H9 (cell line): Measurements from ENCODE around the gene KIAA0825. TPM values are rescaled to one million over a fixed set of nuclear protein-coding genes. Genes with fewer than 3 reads are reported as not detected.

Experiments used
- DNase-seq: peaks from one replicate; pipeline ENCODE4 v3.0.0-alpha.2; 2017
- H2AFZ ChIP-seq: one replicate; pipeline ENCODE4 v1.6.1; 2013; ENCODE audit warnings: mild to moderate bottlenecking, low read length, control low read depth, moderate library complexity
- H2AK5ac ChIP-seq: 2 replicates; pipeline ENCODE4 v1.6.1; 2013; ENCODE audit warnings: low read length, control low read depth, mixed read lengths; ENCODE audit not compliant: insufficient read length
- H2BK120ac ChIP-seq: one replicate; pipeline ENCODE4 v1.6.1; 2013; ENCODE audit warnings: low read depth, mild to moderate bottlenecking, low read length, control low read depth, inconsistent platforms; ENCODE audit not compliant: poor library complexity, severe bottlenecking
- H2BK12ac ChIP-seq: 2 replicates; pipeline ENCODE4 v1.6.1; 2013; ENCODE audit warnings: low read length, control low read depth, mixed read lengths, low read depth; ENCODE audit not compliant: insufficient read length
- H2BK15ac ChIP-seq: 2 replicates; pipeline ENCODE4 v1.6.1; 2013; ENCODE audit warnings: low read depth, low read length, control low read depth
- H2BK20ac ChIP-seq: one replicate; pipeline ENCODE4 v1.6.1; 2013; ENCODE audit warnings: low read depth, mild to moderate bottlenecking, low read length, control low read depth, inconsistent platforms; ENCODE audit not compliant: poor library complexity, severe bottlenecking
- H2BK5ac ChIP-seq: 2 replicates; pipeline ENCODE4 v1.6.1; 2013; ENCODE audit warnings: low read length, control low read depth, mixed read lengths; ENCODE audit not compliant: insufficient read length
- H3K14ac ChIP-seq: 2 replicates; pipeline ENCODE4 v1.6.1; 2013; ENCODE audit warnings: low read length, control low read depth; ENCODE audit not compliant: insufficient read depth
- H3K18ac ChIP-seq: 2 replicates; pipeline ENCODE4 v1.6.1; 2013; ENCODE audit warnings: low read depth, mild to moderate bottlenecking, mixed read lengths, low read length, control low read depth; ENCODE audit not compliant: insufficient read length
- H3K23ac ChIP-seq: 2 replicates; pipeline ENCODE4 v1.6.1; 2013; ENCODE audit warnings: low read length, control low read depth, mixed read lengths, low read depth; ENCODE audit not compliant: insufficient read length
- H3K23me2 ChIP-seq: 2 replicates; pipeline ENCODE4 v1.6.1; 2013; ENCODE audit warnings: low read depth, mild to moderate bottlenecking, mixed read lengths, low read length, control low read depth; ENCODE audit not compliant: insufficient read length, poor library complexity, severe bottlenecking
- H3K27ac ChIP-seq: 2 replicates; pipeline ENCODE4 v1.5.1; 2013; ENCODE audit warnings: low read length, control low read depth, mixed read lengths, low read depth; ENCODE audit not compliant: insufficient read length
- H3K27me3 ChIP-seq: 2 replicates; pipeline ENCODE4 v1.6.1; 2013; ENCODE audit warnings: low read length, control low read depth, inconsistent platforms; ENCODE audit not compliant: insufficient read depth
- H3K4ac ChIP-seq: 2 replicates; pipeline ENCODE4 v1.6.1; 2013; ENCODE audit warnings: low read depth, mild to moderate bottlenecking, control low read depth, inconsistent platforms, low read length, moderate library complexity
- H3K4me1 ChIP-seq: 2 replicates; pipeline ENCODE4 v1.6.1; 2013; ENCODE audit warnings: low read length, control low read depth, inconsistent platforms; ENCODE audit not compliant: insufficient read depth
- H3K4me2 ChIP-seq: 2 replicates; pipeline ENCODE4 v1.6.1; 2013; ENCODE audit warnings: low read length, control low read depth, mixed read lengths; ENCODE audit not compliant: insufficient read length, insufficient read depth
- H3K56ac ChIP-seq: 2 replicates; pipeline ENCODE4 v1.6.1; 2013; ENCODE audit warnings: low read depth, mild to moderate bottlenecking, mixed read lengths, low read length, control low read depth; ENCODE audit not compliant: insufficient read length
- H3K79me1 ChIP-seq: 2 replicates; pipeline ENCODE4 v1.6.1; 2013; ENCODE audit warnings: low read depth, mild to moderate bottlenecking, moderate library complexity, low read length, control low read depth, inconsistent platforms; ENCODE audit not compliant: insufficient read depth, poor library complexity, severe bottlenecking
- H3K79me2 ChIP-seq: 2 replicates; pipeline ENCODE4 v1.6.1; 2013; ENCODE audit warnings: low read length, control low read depth, inconsistent platforms; ENCODE audit not compliant: insufficient read depth
- H3K9ac ChIP-seq: 2 replicates; pipeline ENCODE4 v1.6.1; 2013; ENCODE audit warnings: low read length, control low read depth, mixed read lengths; ENCODE audit not compliant: insufficient read length; ENCODE audit errors: extremely low read depth
- H3K9me3 ChIP-seq: one replicate; pipeline ENCODE4 v1.6.1; 2013; ENCODE audit warnings: low read depth, low read length, inconsistent platforms; ENCODE audit not compliant: control insufficient read depth
- H3T11ph ChIP-seq: one replicate; pipeline ENCODE4 v1.6.1; 2013; ENCODE audit warnings: mild to moderate bottlenecking, low read length, control low read depth, inconsistent platforms
- H4K20me1 ChIP-seq: one replicate; pipeline ENCODE4 v1.6.1; 2013; ENCODE audit not compliant: control insufficient read depth, insufficient read length, insufficient read depth
- H4K5ac ChIP-seq: 2 replicates; pipeline ENCODE4 v1.6.1; 2013; ENCODE audit warnings: low read depth, mild to moderate bottlenecking, mixed read lengths, low read length, control low read depth; ENCODE audit not compliant: insufficient read length
- H4K8ac ChIP-seq: replicated peaks from 2 replicates; pipeline ENCODE4 v1.6.1; 2013; ENCODE audit warnings: low read length, control low read depth, mixed read lengths, low read depth; ENCODE audit not compliant: insufficient read length
- H4K91ac ChIP-seq: 2 replicates; pipeline ENCODE4 v1.6.1; 2013; ENCODE audit warnings: low read depth, mild to moderate bottlenecking, moderate library complexity, mixed read lengths, low read length, control low read depth; ENCODE audit not compliant: insufficient read length
- H3K27ac Mint-ChIP-seq, 3 experiments: 2 replicates in 2 of 3; 3 replicates in 1 of 3; pipeline ENCODE4 v1.8.0; 2020 to 2021; ENCODE audit warnings: mixed read lengths in 3 of 3, mild to moderate bottlenecking in 1 of 3, moderate library complexity in 1 of 3
- H3K27me3 Mint-ChIP-seq: 2 replicates; pipeline ENCODE4 v1.8.0; 2021; ENCODE audit warnings: low read depth, mild to moderate bottlenecking, moderate library complexity, mixed read lengths
- H3K36me3 Mint-ChIP-seq, 3 experiments: 2 replicates in 2 of 3; 3 replicates in 1 of 3; pipeline ENCODE4 v1.8.0; 2020 to 2021; ENCODE audit warnings: low read depth in 3 of 3, mixed read lengths in 3 of 3; ENCODE audit not compliant: insufficient read depth in 1 of 3
- H3K4me1 Mint-ChIP-seq, 2 experiments: 2 replicates each; pipeline ENCODE4 v1.8.0; 2020; ENCODE audit warnings: mixed read lengths in 2 of 2
- H3K4me3 Mint-ChIP-seq, 2 experiments: 2 replicates in 1 of 2; 3 replicates in 1 of 2; pipeline ENCODE4 v1.8.0; 2020 to 2021; ENCODE audit warnings: mild to moderate bottlenecking in 2 of 2, mixed read lengths in 2 of 2, moderate library complexity in 1 of 2
- H3K9me3 Mint-ChIP-seq, 2 experiments: 2 replicates in 1 of 2; 3 replicates in 1 of 2; pipeline ENCODE4 v1.8.0; 2020; ENCODE audit warnings: mild to moderate bottlenecking in 2 of 2, mixed read lengths in 2 of 2, moderate library complexity in 1 of 2
- CTCF ChIP-seq: fragments of 200-600 bp; sonication (generic); conservative IDR thresholded peaks from 3 replicates; pipeline ENCODE4 v1.8.0; 2021; ENCODE audit warnings: antibody characterized with exemption, mild to moderate bottlenecking
- WGBS: extraction: QIAGEN DNeasy Blood & Tissue Kit; methylation state at CpG from one replicate; pipeline ENCODE4 v1.1.7; 2013; ENCODE audit warnings: missing lambda C conversion rate, low lambda C conversion rate, mixed read lengths; ENCODE audit not compliant: insufficient read length; ENCODE audit errors: extremely low coverage; 5-methylcytosine and 5-hydroxymethylcytosine counted together
- total RNA-seq: library from RNA; stranded (reverse); gene quantifications from 2 replicates; pipeline ENCODE4 v1.2.1, GENCODE V29; 2021

KIAA0825 gene
- total RNA-seq, 1 experiment from 2014 or later = 1.8 TPM

- Mint-ChIP-seq H3K27me3 (no peaks in the 10 kb centered on the region), H3K9me3 (peaks cover 0 to 3% of the 10 kb centered on the region in 2 experiments; a peak in 2 of 5 replicates), H3K4me1 (peaks cover 11 to 20% of the 10 kb centered on the region in 2 experiments), H3K27ac (peak overlapping the region in 1 of 3 experiments; percentile 48; a peak in 1 of 7 replicates), H3K4me3 (no peak overlapping the region), H3K36me3 (peaks cover 0 to 9% (median 3%) of the 10 kb centered on the region in 3 experiments; a peak in 3 of 7 replicates)
- Histone ChIP-seq H2AFZ (no peak overlapping the region), H3K79me1 (no peaks in the 10 kb centered on the region), H4K20me1 (no peaks in the 10 kb centered on the region), H3K27me3 (no peaks in the 10 kb centered on the region), H2AK5ac (no peak overlapping the region), H3K4ac (no peak overlapping the region), H3K23ac (no peak overlapping the region), H3K9me3 (no peaks in the 10 kb centered on the region), H2BK20ac (no peak overlapping the region), H3K9ac (no peak overlapping the region), H3K4me2 (no peak overlapping the region), H2BK12ac (no peak overlapping the region), H2BK120ac (no peak overlapping the region), H3K27ac (no peak overlapping the region), H4K8ac (no peak overlapping the region), H3K23me2 (no peaks in the 10 kb centered on the region), H3K79me2 (no peaks in the 10 kb centered on the region), H2BK5ac (no peak overlapping the region), H2BK15ac (no peak overlapping the region), H4K91ac (no peak overlapping the region), H3K14ac (no peak overlapping the region), H3T11ph (no peak overlapping the region), H3K18ac (no peak overlapping the region), H3K56ac (no peak overlapping the region), H4K5ac (no peak overlapping the region), H3K4me1 (no peaks in the 10 kb centered on the region; the same call in 1 of the 2 replicates)
- WGBS = no CpG with 5 or more reads among the region's 3 CpGs
- TF ChIP-seq CTCF = no peak
- DNase-seq = no peak
Measured at GRCh38 chr5:94402096-94402495, 216.3 kb downstream of the KIAA0825 start.
